ENCODE measurements around the gene NCOA1.

The NCOA1 gene

GRCh38 chr2:24618144-24618543 lies 127.1 kb downstream of the NCOA1 start:
- Histone ChIP-seq H3K79me1 (ENCODE audit: low read length) (no peaks in the 10 kb centered on the region), H3K18ac (ENCODE audit: low read length) (no peak overlapping the region)

GRCh38 chr2:24618680-24619079 lies 127.6 kb downstream of the NCOA1 start:
- H3K4me2 ChIP-seq (ENCODE audit: low read length) = no peak overlapping the region
- H3K18ac ChIP-seq (ENCODE audit: low read length) = no peak overlapping the region
- H4K8ac ChIP-seq (ENCODE audit: low read depth, low read length) = no peak overlapping the region
- H3K9ac ChIP-seq (ENCODE audit: low read length) = no peak overlapping the region
- H3K14ac ChIP-seq (ENCODE audit: low read length) = no peak overlapping the region
- H3K4me3 ChIP-seq (ENCODE audit: low read depth, low read length) = no peak overlapping the region
- H3K4me1 ChIP-seq (ENCODE audit: control insufficient read depth in 1 of 2, insufficient read depth in 2 of 2, low read length in 2 of 2) = no peaks in the 10 kb centered on the region
- no peak overlapping the region for H4K12ac ChIP-seq (ENCODE audit: low read depth, low read length)
- no peak overlapping the region for H3K27ac ChIP-seq (ENCODE audit: low read depth, low read length)
- no peak overlapping the region for H4K91ac ChIP-seq (ENCODE audit: low read depth, low read length)
- H3K79me2 ChIP-seq (ENCODE audit: control insufficient read depth, insufficient read depth, low read length, poor library complexity) = no peaks in the 10 kb centered on the region
- H3K36me3 ChIP-seq (ENCODE audit: control insufficient read depth in 1 of 2, insufficient read depth in 2 of 2, low read length in 2 of 2) = no peaks in the 10 kb centered on the region
- H2BK120ac ChIP-seq (ENCODE audit: insufficient read depth, low read length, poor library complexity) = no peak overlapping the region
- H2AFZ ChIP-seq (ENCODE audit: insufficient read depth, low read length, poor library complexity) = no peak overlapping the region
- H2BK12ac ChIP-seq (ENCODE audit: low read length) = no peak overlapping the region
- H3K27me3 ChIP-seq (ENCODE audit: insufficient read depth, low read length) = no peaks in the 10 kb centered on the region
- no peak overlapping the region for H3K4ac ChIP-seq (ENCODE audit: low read depth, low read length)
- no CpG with 5 or more reads among the region's 1 CpG for WGBS (ENCODE audit: extremely low coverage, insufficient coverage, insufficient read length)
- no peak overlapping the region for H2AK5ac ChIP-seq (ENCODE audit: low read length)
- H2BK5ac ChIP-seq (ENCODE audit: low read depth, low read length, poor library complexity) = no peak overlapping the region
- H3K79me1 ChIP-seq (ENCODE audit: low read length) = no peaks in the 10 kb centered on the region
- no peak for DNase-seq
- no peaks in the 10 kb centered on the region for H3K9me3 ChIP-seq (ENCODE audit: insufficient read depth, low read depth, low read length)
- no peak overlapping the region for H3K23ac ChIP-seq (ENCODE audit: low read length)

More at GRCh38 chr2:24618144-24618543, 127.1 kb downstream of the NCOA1 start:
- no peaks in the 10 kb centered on the region for H3K9me3 ChIP-seq (ENCODE audit: insufficient read depth, low read depth, low read length)
- H2BK5ac ChIP-seq (ENCODE audit: low read depth, low read length, poor library complexity) = no peak overlapping the region
- H3K4ac ChIP-seq (ENCODE audit: low read depth, low read length) = no peak overlapping the region
- DNase-seq = no peak
- no peak overlapping the region for H3K4me2 ChIP-seq (ENCODE audit: low read length)
- H3K14ac ChIP-seq (ENCODE audit: low read length) = no peak overlapping the region
- no peak overlapping the region for H2AFZ ChIP-seq (ENCODE audit: insufficient read depth, low read length, poor library complexity)
- H2AK5ac ChIP-seq (ENCODE audit: low read length) = no peak overlapping the region
- no peaks in the 10 kb centered on the region for H3K27me3 ChIP-seq (ENCODE audit: insufficient read depth, low read length)
- no CpG with 5 or more reads among the region's 1 CpG for WGBS (ENCODE audit: extremely low coverage, insufficient coverage, insufficient read length)
- H3K79me2 ChIP-seq (ENCODE audit: control insufficient read depth, insufficient read depth, low read length, poor library complexity) = no peaks in the 10 kb centered on the region
- H3K23ac ChIP-seq (ENCODE audit: low read length) = no peak overlapping the region
- H4K12ac ChIP-seq (ENCODE audit: low read depth, low read length) = no peak overlapping the region
- no peak overlapping the region for H2BK12ac ChIP-seq (ENCODE audit: low read length)
- no peaks in the 10 kb centered on the region for H3K36me3 ChIP-seq (ENCODE audit: control insufficient read depth in 1 of 2, insufficient read depth in 2 of 2, low read length in 2 of 2)
- H2BK120ac ChIP-seq (ENCODE audit: insufficient read depth, low read length, poor library complexity) = no peak overlapping the region
- no peak overlapping the region for H3K4me3 ChIP-seq (ENCODE audit: low read depth, low read length)
- H4K8ac ChIP-seq (ENCODE audit: low read depth, low read length) = no peak overlapping the region
- no peak overlapping the region for H4K91ac ChIP-seq (ENCODE audit: low read depth, low read length)
- H3K27ac ChIP-seq (ENCODE audit: low read depth, low read length) = no peak overlapping the region
- no peak overlapping the region for H3K9ac ChIP-seq (ENCODE audit: low read length)
- peaks cover 0 to 3% of the 10 kb centered on the region in 2 experiments for H3K4me1 ChIP-seq (ENCODE audit: control insufficient read depth in 1 of 2, insufficient read depth in 2 of 2, low read length in 2 of 2)

GRCh38 chr2:24620936-24621335 lies 129.9 kb downstream of the NCOA1 start:
- no peaks in the 10 kb centered on the region for H3K79me2 ChIP-seq (ENCODE audit: control insufficient read depth, insufficient read depth, low read length, poor library complexity)
- peak; percentile 80 to 90 for DNase-seq

GRCh38 chr2:24621779-24622538 lies 130.9 kb downstream of the NCOA1 start:
- H3K9ac ChIP-seq (ENCODE audit: low read length) = no peak overlapping the region
- H3K4me3 ChIP-seq (ENCODE audit: low read depth, low read length) = no peak overlapping the region
- no peaks in the 10 kb centered on the region for H3K4me1 ChIP-seq (ENCODE audit: control insufficient read depth in 1 of 2, insufficient read depth in 2 of 2, low read length in 2 of 2)
- H2AFZ ChIP-seq (ENCODE audit: insufficient read depth, low read length, poor library complexity) = no peak overlapping the region
- no peak overlapping the region for H2BK120ac ChIP-seq (ENCODE audit: insufficient read depth, low read length, poor library complexity)
- no peaks in the 10 kb centered on the region for H3K79me1 ChIP-seq (ENCODE audit: low read length)
- H3K27me3 ChIP-seq (ENCODE audit: insufficient read depth, low read length) = no peaks in the 10 kb centered on the region
- H4K12ac ChIP-seq (ENCODE audit: low read depth, low read length) = no peak overlapping the region
- H3K9me3 ChIP-seq (ENCODE audit: insufficient read depth, low read depth, low read length) = no peaks in the 10 kb centered on the region
- no peak overlapping the region for H3K4me2 ChIP-seq (ENCODE audit: low read length)
- no peak overlapping the region for H3K14ac ChIP-seq (ENCODE audit: low read length)
- no peak overlapping the region for H2AK5ac ChIP-seq (ENCODE audit: low read length)
- H3K27ac ChIP-seq (ENCODE audit: low read depth, low read length) = no peak overlapping the region
- no peak overlapping the region for H2BK5ac ChIP-seq (ENCODE audit: low read depth, low read length, poor library complexity)
- no peak overlapping the region for H3K23ac ChIP-seq (ENCODE audit: low read length)
- H4K8ac ChIP-seq (ENCODE audit: low read depth, low read length) = no peak overlapping the region
- no peak overlapping the region for H4K91ac ChIP-seq (ENCODE audit: low read depth, low read length)
- WGBS (ENCODE audit: extremely low coverage, insufficient coverage, insufficient read length) = no CpG with 5 or more reads among the region's 3 CpGs
- H3K18ac ChIP-seq (ENCODE audit: low read length) = no peak overlapping the region
- no peaks in the 10 kb centered on the region for H3K36me3 ChIP-seq (ENCODE audit: control insufficient read depth in 1 of 2, insufficient read depth in 2 of 2, low read length in 2 of 2)
- no peak overlapping the region for H2BK12ac ChIP-seq (ENCODE audit: low read length)
- no peak overlapping the region for H3K4ac ChIP-seq (ENCODE audit: low read depth, low read length)
- no peaks in the 10 kb centered on the region for H3K79me2 ChIP-seq (ENCODE audit: control insufficient read depth, insufficient read depth, low read length, poor library complexity)
- no peak for DNase-seq

More at GRCh38 chr2:24620936-24621335, 129.9 kb downstream of the NCOA1 start:
- Histone ChIP-seq H3K4me2 (ENCODE audit: low read length) (no peak overlapping the region), H2BK5ac (ENCODE audit: low read depth, low read length, poor library complexity) (no peak overlapping the region), H4K91ac (ENCODE audit: low read depth, low read length) (no peak overlapping the region), H4K12ac (ENCODE audit: low read depth, low read length) (no peak overlapping the region), H3K14ac (ENCODE audit: low read length) (no peak overlapping the region), H3K4me3 (ENCODE audit: low read depth, low read length) (no peak overlapping the region), H3K79me1 (ENCODE audit: low read length) (no peaks in the 10 kb centered on the region), H2BK120ac (ENCODE audit: insufficient read depth, low read length, poor library complexity) (no peak overlapping the region), H3K18ac (ENCODE audit: low read length) (no peak overlapping the region), H2BK12ac (ENCODE audit: low read length) (no peak overlapping the region), H3K36me3 (ENCODE audit: control insufficient read depth in 1 of 2, insufficient read depth in 2 of 2, low read length in 2 of 2) (no peaks in the 10 kb centered on the region), H2AK5ac (ENCODE audit: low read length) (no peak overlapping the region), H3K9me3 (ENCODE audit: insufficient read depth, low read depth, low read length) (no peaks in the 10 kb centered on the region), H4K8ac (ENCODE audit: low read depth, low read length) (no peak overlapping the region), H3K9ac (ENCODE audit: low read length) (no peak overlapping the region), H3K27me3 (ENCODE audit: insufficient read depth, low read length) (no peaks in the 10 kb centered on the region), H3K27ac (ENCODE audit: low read depth, low read length) (no peak overlapping the region), H3K4ac (ENCODE audit: low read depth, low read length) (no peak overlapping the region), H3K23ac (ENCODE audit: low read length) (no peak overlapping the region), H2AFZ (ENCODE audit: insufficient read depth, low read length, poor library complexity) (no peak overlapping the region), H3K4me1 (ENCODE audit: control insufficient read depth in 1 of 2, insufficient read depth in 2 of 2, low read length in 2 of 2) (no peaks in the 10 kb centered on the region)
- no CpG with 5 or more reads among the region's 2 CpGs for WGBS (ENCODE audit: extremely low coverage, insufficient coverage, insufficient read length)
